Measurements from ENCODE around the gene PLEKHG4B.
"Not testable (repeated sequence)": the region's sequence is repeated elsewhere in the genome, so short reads cannot be mapped to it uniquely, and the experiment has no call there.

Gene PLEKHG4B

DNA sequence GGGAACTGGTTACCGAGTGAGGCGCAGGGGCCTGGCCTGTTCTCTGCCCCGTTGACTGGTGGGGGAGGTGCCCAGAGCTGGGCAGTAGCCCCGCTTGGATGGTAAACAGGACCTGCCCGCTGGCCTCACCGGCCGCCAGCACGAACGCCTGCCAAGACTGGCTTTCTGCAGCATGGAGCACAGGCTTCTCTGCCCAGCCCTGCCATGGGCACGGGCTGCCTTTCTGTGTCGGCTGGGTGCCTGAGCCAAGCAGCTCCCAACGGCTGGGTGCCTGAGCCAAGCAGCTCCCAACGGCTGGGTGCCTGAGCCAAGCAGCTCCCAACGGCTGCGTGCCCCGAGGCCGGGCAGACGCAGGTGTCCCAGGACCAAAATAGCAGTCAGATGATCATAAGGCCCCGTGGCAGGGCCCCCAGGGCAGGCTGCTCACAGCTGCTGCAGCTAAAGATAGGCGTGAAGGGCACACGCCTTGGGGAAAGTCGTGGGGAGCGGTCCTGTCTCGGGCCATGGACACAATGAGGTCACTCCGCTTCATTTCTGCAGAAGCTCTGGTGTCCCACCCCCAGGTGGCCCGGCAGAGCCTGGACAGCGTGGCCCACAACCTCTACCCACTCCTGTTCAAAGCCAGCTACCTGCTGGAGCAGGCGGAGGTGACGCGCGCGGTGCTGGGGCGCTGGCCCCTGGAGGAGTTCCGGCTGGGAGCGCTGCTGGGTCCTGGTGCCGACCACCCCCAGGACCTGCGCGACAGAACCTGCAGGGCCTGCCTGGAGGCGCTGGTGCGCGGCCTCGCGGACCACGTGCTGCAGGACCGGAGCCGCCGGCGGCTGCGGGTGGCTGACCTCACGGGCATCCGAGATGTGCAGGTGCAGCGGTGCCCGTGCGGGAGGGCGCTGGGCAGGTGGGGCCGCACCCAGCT lies 99.3 kb downstream of the PLEKHG4B start, which contains the start of gene LRRC14B:
Gene LRRC14B, plus strand, starts transcription at position 460 of the 913 bp plus-strand sequence. Its CDS starts 44 bp downstream, at position 504.
- DNase-seq: no peak

DNA sequence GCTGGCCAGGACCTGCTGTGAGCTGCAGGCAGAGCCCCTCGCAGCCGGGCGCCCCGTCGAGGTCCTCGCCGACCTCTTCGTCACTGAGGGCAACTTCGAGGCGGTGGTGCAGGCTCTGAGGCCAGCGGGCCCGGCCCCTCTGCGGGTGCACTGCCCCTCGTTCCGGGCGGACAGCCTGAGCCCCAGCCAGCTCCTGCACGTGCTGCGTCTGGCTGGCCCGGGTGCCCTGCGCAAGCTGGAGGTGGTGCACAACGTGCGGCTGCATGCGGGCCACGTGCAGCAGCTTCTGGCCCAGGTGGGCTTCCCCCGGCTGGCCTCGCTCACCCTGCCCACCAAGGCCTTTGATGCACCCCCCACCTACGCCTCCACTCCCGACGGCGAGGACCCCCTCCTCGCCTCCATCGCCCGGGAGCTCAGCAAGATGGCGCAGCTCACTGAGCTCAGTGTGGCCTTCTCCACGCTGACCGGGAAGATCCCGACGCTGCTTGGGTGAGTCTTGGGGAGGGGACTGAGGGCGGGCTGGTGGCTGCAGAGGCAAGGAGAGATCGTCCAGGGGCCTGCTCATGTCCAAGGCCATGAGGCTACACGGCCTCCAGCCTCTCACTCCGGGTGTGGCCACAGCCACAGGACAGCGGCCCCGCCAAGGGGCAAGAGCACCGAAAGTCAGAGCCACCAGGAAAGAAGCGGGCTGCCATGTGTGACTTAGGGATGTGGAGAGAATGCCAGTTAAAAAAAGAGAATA lies 100.2 kb downstream of the PLEKHG4B start:
- DNase-seq: no peak

DNA sequence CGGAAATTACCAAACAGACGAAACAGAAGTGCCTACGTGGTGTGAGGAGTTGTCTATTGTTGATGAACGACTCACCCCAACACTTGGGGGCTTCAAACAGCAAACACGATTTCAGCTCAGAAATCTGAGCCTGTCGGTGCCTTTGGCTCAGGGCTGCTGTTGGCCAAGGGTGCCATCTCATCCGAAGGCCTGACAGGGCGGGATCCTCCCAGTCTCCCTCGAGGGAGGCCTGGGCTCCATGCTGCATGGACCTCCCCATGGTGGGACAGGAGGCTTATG lies 100.7 kb downstream of the PLEKHG4B start:
- no peak for DNase-seq

DNA sequence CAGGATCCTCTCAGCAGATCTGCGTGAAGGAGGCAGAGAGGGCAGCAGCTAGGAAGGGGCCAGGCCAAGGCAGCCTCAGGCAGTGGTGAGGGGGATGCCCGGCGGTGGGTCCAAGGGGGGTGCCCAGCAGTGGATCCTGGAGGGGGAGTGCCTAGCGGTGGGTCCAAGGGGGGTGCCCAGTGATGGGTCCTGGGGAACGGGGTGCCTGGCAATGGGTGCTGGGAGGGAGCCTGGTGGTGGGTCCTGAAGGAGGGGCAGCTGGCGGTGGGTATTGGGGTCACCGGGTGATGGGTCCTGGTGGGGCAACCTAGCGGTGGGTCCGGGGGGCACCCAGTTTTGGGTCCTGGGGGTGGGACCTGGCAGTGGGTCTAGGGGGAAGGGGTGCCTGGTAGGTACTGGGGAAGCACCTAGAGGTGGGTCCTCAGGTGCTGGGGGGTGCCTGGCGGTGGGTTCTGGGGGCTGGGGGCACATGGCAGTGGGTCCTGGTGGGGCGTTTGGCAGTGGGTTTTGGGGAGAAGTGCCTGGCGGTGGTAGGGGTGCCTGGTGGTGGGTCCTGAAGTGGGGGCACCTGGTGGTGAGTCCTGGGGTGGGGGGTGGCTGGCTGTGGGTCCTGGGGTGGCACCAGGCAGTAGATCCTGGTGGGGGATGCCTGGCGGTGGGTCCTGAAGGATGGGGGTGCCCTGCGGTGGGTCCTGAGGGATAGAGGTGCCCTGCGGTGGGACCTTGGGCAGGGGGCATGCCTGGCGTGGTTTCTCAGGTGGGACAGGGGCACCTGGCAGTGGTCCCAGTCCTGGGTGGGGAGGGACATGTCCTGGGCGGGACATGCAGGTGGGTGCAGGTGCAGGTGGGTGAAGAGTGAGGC lies 101.2 kb downstream of the PLEKHG4B start:
- no peak for DNase-seq

DNA sequence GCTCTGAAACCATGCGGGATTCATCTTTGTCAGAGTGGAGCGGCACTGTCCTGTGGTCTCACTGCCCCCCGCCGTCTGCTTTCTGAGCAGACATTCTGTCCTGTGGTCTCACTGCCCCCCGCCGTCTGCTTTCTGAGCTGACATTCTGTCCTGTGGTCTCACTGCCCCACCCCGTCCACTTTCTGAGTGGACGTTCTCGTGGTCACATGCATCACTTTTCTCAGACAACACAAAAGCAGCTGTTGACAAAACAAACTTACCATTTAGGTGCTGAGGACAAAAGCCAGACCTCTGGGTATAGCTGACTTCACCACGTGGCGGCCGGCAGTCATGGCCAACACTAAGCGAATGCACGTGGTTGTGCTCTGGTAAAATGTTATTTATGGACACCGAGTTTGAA lies 102.1 kb downstream of the PLEKHG4B start:
- DNase-seq: no peak

DNA sequence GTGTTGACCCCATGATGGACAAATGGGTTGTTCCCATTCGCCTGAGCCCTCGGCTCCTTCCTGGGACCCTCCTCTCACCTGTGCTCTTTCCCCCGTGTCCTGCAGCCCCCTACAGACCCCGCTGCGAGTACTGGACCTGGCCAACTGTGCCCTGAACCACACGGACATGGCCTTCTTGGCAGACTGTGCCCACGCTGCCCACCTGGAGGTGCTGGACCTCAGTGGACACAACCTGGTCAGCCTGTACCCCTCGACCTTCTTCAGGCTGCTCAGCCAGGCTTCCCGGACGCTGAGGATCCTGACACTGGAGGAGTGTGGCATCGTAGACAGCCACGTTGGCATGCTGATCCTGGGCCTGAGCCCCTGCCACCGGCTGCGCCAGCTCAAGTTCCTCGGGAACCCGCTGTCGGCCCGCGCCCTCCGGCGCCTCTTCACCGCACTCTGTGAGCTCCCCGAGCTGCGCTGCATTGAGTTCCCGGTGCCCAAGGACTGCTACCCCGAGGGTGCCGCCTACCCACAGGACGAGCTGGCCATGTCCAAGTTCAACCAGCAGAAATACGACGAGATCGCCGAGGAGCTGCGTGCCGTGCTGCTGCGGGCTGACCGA lies 102.7 kb downstream of the PLEKHG4B start:
- no peak for DNase-seq

DNA sequence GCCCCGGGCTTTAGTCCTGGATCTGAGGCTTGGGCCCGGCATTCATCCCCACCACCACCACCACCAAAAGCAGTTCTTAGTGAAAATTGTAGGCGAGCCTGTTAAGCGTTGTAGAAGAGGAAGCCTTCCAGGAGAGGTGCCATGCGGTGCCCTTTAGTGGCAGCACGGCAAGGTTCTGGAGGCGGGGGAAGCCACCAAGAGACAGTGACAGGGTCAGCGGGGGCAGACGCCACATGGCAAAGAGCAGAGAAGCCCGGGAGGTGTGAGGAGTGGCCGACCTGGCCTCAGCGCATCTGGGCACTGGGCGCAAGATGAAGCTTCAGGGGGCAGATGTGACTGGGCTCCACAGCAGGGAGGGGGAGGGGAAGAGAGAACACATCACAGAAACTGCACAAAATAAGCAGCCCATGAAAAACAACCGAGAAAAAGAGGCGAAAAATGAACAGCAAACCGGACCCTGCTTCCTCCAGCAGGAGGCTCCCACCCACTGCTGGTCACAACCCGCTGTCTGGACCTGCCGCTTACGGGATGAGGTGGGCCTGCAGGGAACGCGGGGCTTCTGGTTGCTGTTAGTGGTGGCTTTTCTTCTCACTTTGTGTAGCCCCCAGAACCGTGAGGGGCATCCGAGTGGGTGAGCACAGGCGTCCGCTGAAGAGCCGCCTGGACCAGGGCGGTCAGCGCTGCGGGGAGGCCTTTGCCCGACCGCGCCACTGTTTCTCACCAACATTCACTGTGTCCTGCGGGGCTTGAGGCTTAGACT lies 103.6 kb downstream of the PLEKHG4B start:
- no peak for DNase-seq

DNA sequence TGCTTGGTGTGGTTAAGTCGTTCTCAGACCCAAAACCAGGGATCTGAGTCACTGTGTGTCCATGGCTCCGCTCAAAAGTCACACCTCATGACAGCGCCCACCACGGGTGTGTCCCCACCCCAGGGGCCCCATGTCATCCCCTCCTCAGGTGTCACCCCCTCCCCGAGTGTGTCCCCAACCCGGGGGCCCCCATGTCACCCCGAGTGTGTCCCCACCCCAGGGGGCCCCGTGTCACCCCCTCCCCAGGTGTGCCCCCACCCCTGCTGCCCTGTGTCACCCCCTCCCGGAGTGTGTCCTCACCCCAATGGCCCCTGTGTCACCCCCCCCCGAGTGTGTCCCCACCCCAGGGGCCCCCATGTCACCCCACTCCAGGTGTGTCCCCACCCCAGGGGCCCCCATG lies 104.4 kb downstream of the PLEKHG4B start:
- DNase-seq: no peak

DNA sequence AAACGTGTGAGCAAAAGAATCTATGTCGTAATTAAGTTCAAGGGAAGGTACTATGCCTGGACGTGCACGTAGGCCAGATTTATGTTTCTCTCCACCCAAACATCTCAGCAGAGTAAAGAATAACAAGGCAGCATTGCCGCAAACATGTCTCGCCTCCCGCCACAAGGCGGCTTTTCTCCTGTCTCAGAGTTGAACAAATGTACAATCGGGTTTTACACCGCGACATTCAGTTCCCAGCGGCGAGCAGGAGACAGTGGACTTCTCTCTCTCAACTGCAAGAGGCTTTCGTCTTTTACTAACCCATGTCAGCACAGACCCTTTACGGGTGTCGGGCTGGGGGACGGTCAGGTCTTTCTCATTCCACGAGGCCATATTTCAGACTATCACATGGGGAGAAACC lies 105.1 kb downstream of the PLEKHG4B start:
- not testable (repeated sequence) for DNase-seq

DNA sequence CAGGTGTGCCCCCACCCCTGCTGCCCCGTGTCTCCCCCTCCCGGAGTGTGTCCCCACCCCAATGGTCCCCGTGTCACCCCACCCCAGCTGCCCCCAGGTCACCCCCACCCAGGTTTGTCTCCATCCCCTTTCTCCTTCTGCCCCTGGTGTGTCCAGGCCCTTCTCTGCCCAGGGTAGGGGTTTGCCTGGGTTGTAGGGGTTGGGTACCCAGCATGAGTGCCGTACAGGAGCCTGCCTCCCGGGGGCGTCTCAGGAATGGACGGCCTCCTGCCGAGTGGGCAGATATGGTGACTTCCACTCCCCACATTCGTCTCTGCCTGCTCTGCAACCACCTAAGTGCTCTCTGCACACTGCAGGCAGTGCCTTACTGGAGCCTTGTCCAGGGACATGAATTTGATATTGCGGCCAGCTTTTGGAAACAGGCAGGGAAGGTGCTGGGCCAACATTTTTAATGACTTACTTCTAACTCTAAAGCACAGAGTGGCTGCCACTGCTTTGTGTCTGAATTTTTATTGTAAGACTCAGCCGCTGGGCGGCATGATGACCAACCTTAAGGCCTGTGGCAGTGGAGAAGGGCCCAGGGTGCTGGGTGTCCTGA lies 106.0 kb downstream of the PLEKHG4B start:
- no peak for DNase-seq

DNA sequence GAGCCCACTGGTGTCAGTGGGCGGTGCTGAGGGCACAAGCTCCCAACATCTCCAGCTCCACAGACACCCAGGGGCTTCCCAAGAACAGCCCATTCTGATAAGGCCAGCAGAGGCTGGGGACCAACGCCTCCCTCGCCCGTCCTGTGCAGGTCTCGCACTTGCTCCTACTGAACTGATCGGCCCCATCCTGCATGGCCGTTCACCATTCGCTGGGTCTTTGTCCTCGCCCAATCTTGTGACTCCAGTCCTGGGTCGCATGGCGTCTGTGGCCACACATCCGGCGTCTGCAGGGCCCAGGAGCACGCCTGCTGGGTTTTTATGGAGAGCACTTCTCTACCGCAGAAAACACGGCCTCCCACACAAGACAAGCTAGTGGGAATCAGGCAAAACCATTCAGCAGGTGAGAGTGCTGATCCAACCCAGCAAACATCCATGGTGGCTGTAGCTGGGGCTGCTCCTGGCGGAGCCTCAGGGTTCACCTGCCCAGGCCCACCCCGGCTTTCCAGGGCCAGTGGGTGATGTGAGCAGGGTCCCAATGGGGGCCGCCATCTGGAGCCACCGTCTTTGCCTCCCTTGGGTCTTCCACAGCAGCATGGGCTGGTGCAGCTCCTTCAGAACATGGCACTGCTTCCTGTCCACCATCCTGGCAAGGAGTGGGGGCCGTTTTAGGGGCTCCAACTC lies 106.7 kb downstream of the PLEKHG4B start:
- DNase-seq: no peak

DNA sequence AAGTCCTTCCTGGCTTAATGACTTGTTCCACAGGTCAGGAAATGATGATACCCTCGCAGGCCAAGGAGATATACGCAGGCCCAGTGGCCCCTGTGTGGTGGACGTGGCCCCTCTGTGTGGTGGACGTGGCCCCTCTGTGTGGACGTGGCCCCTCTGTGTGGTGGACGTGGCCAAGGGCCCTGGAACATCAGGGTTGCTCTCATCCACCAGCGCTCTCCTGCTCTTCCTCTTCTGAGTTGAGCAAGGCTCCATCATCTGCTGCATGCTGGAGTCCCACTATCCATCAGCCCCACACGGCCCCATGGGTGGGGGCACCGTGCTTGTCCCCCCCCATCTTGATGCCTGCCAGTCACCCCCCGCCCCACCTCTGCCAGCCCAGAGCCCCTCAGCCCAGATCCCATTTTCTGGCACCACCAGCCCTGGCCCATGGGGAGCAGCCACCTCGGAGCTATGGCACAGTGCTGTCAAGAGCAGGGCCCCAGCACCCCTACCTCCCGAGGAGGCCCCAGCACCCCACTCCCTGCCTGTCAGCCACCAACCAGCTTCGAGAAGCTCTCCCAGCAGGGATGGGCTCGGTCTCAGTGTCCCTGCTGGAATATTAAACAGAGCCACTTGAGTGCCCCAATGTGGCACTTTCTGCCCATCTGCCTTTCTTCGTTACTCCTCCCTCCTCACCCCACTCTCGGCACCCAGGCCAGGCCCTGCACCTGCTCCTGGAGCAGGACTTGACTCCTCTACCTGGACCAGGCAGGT lies 107.4 kb downstream of the PLEKHG4B start:
- DNase-seq: no peak

DNA sequence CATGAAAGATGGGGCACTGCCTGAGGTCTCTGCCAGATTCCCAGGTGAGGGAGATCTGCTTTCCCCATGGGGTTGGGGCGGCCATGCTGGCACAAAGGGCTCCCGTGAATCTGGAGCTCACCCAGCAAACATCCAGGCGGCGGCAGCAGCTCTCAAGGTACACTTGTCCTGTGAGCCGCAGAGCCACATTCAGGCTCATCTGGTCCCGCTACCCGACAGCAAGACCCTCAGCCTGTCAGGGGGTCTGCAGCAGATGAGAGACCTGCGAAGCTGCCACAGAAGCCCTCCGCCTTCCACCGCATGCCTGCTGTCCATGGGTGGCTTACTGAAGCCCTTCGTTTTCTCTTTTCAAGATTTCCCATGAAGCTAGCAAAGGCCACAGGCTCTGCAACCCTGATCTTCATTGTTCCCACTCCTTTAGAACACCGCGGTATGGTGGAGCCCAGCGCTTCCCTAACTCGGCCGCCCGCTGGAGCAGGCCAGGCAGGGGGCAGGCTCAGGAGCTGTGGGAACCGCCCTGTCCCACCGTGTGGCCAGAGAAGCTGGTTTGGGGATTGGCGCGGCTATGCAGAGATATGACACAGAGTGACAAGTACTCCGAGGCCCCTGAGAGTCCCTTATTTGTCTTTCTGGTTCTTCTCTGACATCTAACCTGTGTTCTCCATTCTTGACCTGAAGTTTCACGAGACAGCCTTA lies 108.1 kb downstream of the PLEKHG4B start:
- DNase-seq: no peak

DNA sequence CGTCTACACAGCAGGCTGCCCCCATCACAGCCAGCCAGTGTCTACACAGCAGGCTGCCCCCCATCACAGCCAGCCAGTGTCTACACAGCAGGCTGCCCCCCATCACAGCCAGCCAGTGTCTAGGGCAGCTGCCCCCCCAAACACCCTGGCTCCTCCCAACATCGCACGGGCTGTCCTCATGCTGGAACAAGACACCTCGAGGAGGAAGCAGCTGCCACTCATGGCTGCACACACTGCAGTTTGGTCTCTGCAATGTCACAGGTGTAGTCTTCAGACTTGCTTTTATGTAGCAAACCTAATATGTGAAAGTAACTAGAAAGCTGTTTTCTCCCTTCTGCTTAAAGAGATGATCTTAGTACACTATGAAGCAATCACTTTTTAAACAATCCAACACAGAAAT lies 109.0 kb downstream of the PLEKHG4B start:
- no peak for DNase-seq

DNA sequence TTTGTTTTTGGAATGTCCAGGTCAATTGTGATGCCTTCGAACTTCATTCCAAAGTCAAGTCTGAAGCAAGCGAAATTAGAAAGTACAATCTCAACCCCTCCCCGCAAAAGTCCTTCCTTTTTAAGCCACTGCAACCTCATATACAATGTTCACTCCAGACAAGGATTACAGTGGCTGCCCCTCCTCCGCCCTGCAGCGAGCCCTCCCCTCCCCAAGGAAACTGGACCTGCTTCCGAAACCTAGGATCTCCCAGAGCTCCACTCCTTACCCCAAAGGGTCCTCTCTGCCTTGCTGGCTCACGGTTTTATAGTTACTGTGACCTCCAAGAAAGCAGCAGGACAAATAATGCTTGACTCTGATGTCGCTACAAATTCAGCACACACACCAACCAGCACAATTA lies 109.7 kb downstream of the PLEKHG4B start:
- DNase-seq: no peak

DNA sequence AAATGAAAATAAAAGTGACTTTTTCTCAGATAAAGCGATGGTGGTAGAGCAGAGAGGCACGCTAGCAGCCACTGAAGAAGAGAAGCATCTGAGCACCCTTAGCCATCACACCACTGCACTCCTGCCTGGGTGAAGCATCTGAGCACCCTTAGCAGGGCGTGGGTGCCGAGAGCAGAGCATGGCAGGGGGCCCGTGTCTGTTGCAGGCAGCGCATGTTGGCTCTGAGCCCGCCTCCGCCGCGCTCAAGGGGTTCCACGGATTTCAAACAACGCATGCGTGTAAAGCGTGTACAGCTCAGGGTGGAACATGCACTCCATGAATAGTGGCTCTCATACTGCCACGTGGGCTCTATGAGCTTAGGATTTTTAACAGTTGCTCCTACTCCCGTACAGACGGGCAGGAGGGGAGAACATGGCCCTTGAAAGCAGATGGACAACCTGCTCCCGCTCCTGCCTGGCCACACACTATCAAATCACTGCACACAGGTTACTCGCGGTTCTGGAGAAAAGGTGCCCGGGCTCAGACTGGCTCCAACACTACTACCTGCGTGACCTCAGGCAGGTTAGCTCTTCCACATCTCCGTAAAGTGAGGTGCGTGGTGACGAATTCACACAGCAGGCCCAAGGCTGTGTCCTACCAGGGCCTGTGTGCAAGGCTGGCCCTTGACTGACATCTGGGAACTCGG lies 111.4 kb downstream of the PLEKHG4B start:
- no peak for DNase-seq

DNA sequence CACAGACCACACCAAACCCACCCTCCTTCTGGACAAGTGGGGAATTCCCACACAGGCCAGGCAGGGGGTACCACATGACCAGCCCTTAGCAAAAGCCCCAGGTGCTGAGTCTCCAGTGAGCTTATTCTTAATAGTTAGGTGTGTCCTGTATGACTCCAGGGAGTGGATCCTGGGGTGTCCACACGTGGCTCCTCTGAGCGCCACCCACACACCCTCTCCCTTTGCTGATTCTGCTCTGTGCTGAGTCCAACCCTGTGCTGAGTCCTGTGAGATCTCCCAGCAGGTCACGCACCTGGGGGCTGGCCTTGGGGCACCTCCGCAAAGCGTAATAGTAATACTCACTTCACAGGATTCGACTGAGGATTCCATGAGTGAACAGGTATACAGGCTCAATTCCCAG lies 112.0 kb downstream of the PLEKHG4B start:
- no peak for DNase-seq

DNA sequence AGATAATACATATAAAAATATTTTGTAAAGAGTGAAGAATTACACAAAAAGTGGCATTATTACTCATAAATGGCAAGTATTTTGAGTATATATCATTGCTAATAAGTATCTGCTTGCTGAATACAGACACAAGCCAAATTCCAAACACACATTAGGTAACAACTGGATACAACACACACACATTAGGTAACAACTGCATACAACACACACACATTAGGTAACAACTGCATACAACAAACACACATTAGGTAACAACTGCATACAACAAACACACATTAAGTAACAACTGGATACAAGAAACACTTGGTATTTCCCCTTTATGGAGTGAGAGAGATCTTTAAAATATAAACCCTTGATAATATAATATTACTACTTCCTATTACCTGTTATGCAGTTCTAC lies 112.5 kb downstream of the PLEKHG4B start:
- DNase-seq: no peak

Measured in activated effector memory CD4-positive, alpha-beta T cell treated with Interleukin-2 at 50 U/mL for 16 hours (primary cell).